Adipocyte (in vitro differentiated cells): ENCODE measurements around the gene MRPL22.

ENCODE experiments used
- DNase-seq: peaks from one replicate; pipeline ENCODE4 v3.0.0-alpha.2; 2015; ENCODE audit warnings: low read depth
- H3K27me3 ChIP-seq: replicated peaks from 2 replicates; pipeline ENCODE4 v1.7.0; 2013; ENCODE audit warnings: mild to moderate bottlenecking, low read length, moderate library complexity; ENCODE audit not compliant: control insufficient read depth, insufficient read depth
- H3K36me3 ChIP-seq: 2 replicates; pipeline ENCODE4 v1.7.0; 2013; ENCODE audit warnings: low read length, mild to moderate bottlenecking, moderate library complexity; ENCODE audit not compliant: control insufficient read depth, insufficient read depth, severe bottlenecking
- H3K4me1 ChIP-seq: 2 replicates; pipeline ENCODE4 v1.7.0; 2013; ENCODE audit warnings: mild to moderate bottlenecking, low read length, moderate library complexity; ENCODE audit not compliant: control insufficient read depth, insufficient read depth
- H3K4me3 ChIP-seq: 2 replicates; pipeline ENCODE4 v1.7.0; 2013; ENCODE audit warnings: mild to moderate bottlenecking, low read length, moderate library complexity
- H3K9ac ChIP-seq: 2 replicates; pipeline ENCODE4 v1.7.0; 2013; ENCODE audit warnings: mild to moderate bottlenecking, low read length, moderate library complexity
- H3K9me3 ChIP-seq: 2 replicates; pipeline ENCODE4 v1.7.0; 2013; ENCODE audit warnings: mild to moderate bottlenecking, low read length, moderate library complexity; ENCODE audit not compliant: control insufficient read depth

MRPL22 gene

DNA sequence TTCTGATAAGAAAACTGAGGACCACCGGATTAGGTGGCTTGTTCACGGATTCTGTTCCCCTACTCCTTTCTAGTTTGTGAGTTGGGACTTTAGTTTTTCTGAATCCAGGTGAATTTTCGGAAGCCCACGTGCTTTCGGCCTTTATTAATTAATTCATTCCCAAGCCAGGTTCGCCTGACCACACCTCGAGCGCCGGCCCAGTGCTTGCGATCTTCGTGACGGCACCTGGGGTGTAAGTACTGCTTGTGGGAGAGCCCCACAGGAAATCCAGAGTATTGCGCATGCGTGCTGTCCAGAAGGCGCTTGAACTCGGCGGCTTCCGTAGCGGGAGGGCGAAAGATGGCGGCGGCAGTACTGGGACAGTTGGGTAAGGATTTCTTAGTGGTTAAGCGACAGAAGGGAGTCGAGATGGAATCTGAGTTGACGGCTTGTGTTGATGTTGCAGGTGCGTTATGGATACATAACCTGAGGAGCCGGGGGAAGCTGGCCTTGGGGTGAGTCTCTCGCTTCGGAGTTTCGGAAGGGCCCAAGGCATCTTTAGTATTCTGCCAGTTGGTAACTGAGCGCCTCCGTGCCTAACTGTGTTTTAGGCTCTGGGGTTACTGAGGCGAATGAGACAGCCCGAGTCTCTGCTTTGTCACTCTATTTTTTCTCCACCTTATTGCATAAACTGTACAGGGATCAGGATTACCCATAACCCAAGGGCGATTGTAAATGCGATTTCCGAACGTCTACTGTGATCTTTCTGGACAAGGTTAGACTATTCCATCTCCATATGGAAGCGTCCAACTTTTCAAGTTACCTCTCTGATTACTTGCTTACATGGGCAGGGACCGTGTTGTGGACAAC lies at the start of gene MRPL22:
Gene MRPL22, plus strand, starts transcription at position 302 of the 849 bp plus-strand sequence. Its CDS starts 38 bp downstream, at position 340.
- peak; percentile 97 for DNase-seq
- Histone ChIP-seq H3K9ac (peak within 1 kb of the TSS; percentile 95), H3K9me3 (no peaks in the 10 kb centered on the region), H3K27me3 (no peaks in the 10 kb centered on the region), H3K4me1 (peaks cover 29% of the 10 kb centered on the region), H3K4me3 (peak within 1 kb of the TSS; percentile 95), H3K36me3 (no peaks in the 10 kb centered on the region)

DNA sequence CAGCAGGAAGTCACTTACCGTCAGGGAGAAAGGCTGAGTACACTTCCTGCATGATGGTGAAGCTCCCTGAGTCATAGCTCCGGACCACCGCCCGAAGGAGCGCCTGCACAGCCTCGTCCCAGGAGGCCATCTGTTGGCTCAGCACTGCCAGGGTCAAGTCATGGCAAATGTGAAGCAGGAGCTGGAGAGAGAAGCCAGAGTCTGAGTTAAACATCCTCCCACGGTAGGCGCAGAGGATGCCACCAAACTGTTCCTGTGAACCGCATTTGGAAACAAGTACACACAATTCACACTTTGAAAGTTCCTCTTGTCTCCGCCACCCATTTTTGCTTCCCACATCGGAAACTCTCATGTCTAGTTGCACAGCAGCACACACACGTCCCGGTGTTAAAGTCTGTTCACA lies 48.5 kb upstream of the MRPL22 start:
- peaks cover 14% of the 10 kb centered on the region for H3K4me1 ChIP-seq
- no peak for DNase-seq
- H3K9me3 ChIP-seq, result peaks cover 9% of the 10 kb centered on the region
- no peak overlapping the region for H3K4me3 ChIP-seq
- no peaks in the 10 kb centered on the region for H3K27me3 ChIP-seq
- H3K36me3 ChIP-seq, result peaks cover 89% of the 10 kb centered on the region
- no peak overlapping the region for H3K9ac ChIP-seq

DNA sequence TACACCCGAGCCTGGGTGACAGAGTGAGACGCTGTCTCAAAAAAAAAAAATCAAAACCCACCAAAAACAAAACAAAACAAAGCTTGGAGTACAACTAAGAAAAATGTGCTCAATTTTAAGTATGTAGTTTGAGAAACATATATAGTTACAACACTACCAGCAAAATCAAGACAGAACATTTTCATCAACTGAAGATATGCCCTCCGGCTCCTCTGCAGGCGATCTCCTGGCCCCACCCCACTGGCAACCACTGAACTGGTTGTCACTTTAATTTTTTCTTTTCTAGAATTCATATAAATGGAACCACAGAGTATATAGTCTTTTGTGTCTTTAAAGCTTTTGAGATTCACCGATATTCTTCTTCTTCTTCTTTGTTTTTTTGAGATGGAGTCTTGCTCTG lies 47.5 kb upstream of the MRPL22 start:
- no peak for DNase-seq
- peaks cover 24% of the 10 kb centered on the region for H3K4me1 ChIP-seq
- no peak overlapping the region for H3K9ac ChIP-seq
- H3K36me3 ChIP-seq, result peaks cover 85% of the 10 kb centered on the region
- H3K27me3 ChIP-seq, result no peaks in the 10 kb centered on the region
- H3K9me3 ChIP-seq, result no peaks in the 10 kb centered on the region
- H3K4me3 ChIP-seq, result no peak overlapping the region

DNA sequence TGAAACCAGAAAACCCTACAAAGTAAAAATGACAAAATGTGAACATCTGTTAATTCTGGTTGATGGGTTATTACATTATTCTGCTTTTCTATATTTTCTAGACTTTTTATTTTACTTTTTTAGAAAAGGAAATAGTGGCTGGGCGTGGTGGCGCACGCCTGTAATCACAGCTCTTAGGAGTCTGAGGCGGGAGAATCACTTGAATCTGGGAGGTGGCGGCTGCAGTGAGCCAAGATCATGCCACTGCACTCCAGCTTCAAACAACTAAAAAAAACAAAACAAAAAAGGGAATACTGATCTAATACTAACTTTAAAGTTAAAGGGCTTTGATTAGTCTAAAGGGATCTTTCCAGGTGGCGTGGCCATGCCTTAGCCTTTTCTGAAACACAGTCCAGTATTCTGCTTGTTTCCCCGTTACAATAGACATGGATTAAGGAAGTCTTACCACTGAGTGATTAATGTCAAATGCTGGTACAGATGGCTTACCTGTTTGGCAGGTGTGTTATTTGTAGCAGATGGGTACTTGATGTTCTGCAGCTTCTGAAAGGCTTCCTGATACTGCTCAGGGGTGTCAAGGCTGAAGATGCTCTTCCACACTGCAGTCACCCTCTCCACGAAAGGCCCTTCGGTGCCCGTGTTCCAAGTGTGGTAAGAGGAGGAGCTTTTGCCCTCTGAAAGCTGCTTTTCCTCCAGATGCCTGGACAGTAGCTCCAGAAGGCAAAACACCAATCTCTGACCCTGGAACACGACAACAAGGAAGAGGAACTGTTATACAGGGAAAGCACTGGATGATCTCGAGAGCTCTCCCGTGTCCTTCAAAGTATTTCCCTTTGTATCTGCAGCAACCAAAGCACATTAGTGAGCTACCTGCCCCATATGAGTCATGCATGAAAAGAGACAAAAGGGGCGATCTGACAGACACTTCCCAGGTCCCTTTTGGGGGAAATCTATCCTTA lies 45.0 kb upstream of the MRPL22 start:
- peaks cover 65% of the 10 kb centered on the region for H3K36me3 ChIP-seq
- peaks cover 46% of the 10 kb centered on the region for H3K4me1 ChIP-seq
- H3K9ac ChIP-seq, result no peak overlapping the region
- no peak for DNase-seq
- no peak overlapping the region for H3K4me3 ChIP-seq
- no peaks in the 10 kb centered on the region for H3K9me3 ChIP-seq
- no peaks in the 10 kb centered on the region for H3K27me3 ChIP-seq

DNA sequence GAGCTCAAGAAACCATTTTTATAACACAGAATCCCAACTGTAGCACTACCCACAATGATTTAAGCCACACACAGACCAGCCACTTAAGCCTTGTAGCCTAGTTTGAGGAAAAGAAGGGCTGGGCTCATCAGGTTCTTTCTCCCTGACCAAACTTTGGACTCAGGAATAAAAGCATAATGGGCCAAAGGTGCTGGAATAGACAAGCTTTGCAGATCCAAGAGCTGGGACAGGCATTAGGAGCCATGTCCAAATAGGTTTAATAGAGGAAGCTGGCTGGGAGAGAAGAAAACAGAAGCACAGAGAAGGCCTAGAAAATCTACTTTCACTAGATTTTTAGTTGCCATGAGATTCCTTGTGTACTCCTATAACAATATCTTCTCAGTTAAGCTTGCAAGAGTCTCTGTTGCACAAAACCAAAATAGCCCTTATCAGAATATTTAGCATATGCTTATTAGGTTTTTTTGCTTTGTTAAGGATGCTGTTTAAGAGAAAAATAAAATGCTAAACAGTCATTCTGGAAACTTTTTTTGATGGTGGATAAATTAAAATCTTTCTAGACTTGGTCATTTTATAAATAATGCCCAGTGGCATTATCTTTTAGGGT lies 44.2 kb upstream of the MRPL22 start:
- Histone ChIP-seq H3K4me3 (no peak overlapping the region), H3K4me1 (peaks cover 53% of the 10 kb centered on the region), H3K9ac (no peak overlapping the region), H3K27me3 (no peaks in the 10 kb centered on the region), H3K36me3 (peaks cover 65% of the 10 kb centered on the region), H3K9me3 (no peaks in the 10 kb centered on the region)
- no peak for DNase-seq

DNA sequence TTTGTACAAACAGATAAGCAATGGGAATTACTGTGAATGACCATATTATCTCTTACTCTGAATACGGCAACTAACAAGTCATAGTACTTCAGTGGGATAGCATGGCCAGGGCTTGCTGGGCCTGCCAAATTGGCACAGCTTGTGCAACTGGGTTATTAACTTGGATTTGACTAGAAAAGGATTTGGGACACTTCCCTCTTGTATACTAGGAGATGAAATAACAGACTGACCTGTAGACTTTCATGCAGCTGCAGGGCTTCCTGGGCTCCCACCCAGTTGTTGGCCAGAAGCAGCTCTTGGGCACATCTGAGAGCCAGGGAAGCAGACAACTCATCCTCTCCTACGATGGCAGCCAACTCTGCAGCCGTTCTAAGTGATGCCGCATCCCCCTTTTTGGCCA lies 42.7 kb upstream of the MRPL22 start:
- Histone ChIP-seq H3K36me3 (peaks cover 67% of the 10 kb centered on the region), H3K9ac (peak overlapping the region; percentile 78), H3K27me3 (no peaks in the 10 kb centered on the region), H3K4me1 (peaks cover 48% of the 10 kb centered on the region), H3K9me3 (no peaks in the 10 kb centered on the region), H3K4me3 (peak overlapping the region; percentile 57)
- no peak for DNase-seq

DNA sequence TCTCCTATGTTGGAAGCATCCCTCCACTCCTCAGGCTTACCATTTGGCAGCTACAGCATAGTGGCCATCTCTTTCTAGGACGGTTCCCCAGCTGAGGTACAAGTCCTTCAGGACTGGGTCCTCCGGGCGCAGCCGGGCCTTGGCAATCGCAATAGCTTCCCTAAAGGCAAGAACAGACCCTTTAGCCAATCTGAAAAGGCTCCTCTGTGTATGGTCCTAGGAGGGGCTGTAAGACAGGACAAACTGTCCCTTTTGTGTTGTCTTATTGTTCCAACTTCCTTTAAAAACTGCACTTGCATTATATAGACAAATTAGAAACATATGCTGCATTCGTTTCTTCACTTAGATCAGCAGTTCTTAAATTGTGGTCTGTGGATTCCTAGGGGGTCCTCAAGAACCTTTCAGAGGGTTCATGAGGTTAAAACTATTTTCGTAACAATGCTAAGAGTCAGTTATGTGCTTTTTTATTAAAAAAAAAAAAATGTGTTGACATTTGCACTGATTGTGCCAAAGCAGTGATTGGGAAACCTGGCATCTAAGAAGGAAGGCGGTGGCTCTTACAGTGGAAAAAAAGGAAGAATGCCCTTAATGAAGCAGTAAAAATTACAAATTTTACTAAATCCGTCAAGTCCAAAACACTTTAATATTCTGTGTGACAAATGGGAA lies 41.6 kb upstream of the MRPL22 start:
- peaks cover 64% of the 10 kb centered on the region for H3K36me3 ChIP-seq
- peak; percentile 24 for DNase-seq
- no peaks in the 10 kb centered on the region for H3K9me3 ChIP-seq
- no peaks in the 10 kb centered on the region for H3K27me3 ChIP-seq
- H3K9ac ChIP-seq, result peak overlapping the region; percentile 78
- H3K4me3 ChIP-seq, result peak overlapping the region; percentile 57
- peaks cover 48% of the 10 kb centered on the region for H3K4me1 ChIP-seq

DNA sequence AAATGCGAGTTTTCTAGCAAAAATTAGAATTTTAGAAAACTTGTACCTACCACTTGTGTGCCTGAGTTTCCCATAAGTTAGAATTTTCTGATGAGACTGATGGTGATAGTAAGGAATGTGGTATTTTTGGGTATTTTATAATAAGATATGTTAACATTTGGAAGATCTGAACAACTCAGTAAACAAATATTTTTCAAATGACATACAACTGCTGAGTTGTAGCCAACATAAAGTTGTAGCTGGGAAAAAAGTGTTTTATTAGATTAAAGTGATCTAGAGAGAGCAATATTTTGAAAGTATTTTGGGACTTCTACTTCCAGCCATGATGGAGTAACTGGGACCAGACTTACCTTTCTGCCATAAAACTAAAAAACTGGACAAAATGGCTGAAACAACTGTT lies 40.8 kb upstream of the MRPL22 start:
- Histone ChIP-seq H3K9me3 (no peaks in the 10 kb centered on the region), H3K9ac (peak overlapping the region; percentile 78), H3K36me3 (peaks cover 68% of the 10 kb centered on the region), H3K27me3 (no peaks in the 10 kb centered on the region), H3K4me3 (peak overlapping the region; percentile 57), H3K4me1 (peaks cover 48% of the 10 kb centered on the region)
- peak; percentile 11 for DNase-seq

DNA sequence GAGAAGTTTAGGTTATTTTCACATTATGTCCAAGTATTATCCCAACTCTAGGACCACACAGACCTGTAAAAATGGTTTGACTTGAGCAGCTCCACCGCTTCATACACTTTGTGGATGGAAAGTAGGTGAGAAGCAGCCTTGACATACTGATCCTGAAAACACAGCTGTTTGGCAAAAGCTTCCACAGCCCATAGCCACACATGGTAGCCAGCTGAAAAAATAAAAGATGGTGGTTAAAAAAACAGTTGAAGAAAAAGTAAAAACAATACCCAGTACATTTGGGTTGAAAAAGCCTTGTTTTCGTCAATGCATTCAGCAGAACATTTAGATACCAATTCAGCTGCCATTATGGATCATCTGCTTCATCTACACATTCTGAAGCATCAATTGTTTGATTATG lies 39.6 kb upstream of the MRPL22 start:
- Histone ChIP-seq H3K4me3 (no peak overlapping the region), H3K27me3 (no peaks in the 10 kb centered on the region), H3K36me3 (peaks cover 62% of the 10 kb centered on the region), H3K9me3 (no peaks in the 10 kb centered on the region), H3K9ac (peak overlapping the region; percentile 8), H3K4me1 (peaks cover 48% of the 10 kb centered on the region)
- DNase-seq, result peak; percentile 8

DNA sequence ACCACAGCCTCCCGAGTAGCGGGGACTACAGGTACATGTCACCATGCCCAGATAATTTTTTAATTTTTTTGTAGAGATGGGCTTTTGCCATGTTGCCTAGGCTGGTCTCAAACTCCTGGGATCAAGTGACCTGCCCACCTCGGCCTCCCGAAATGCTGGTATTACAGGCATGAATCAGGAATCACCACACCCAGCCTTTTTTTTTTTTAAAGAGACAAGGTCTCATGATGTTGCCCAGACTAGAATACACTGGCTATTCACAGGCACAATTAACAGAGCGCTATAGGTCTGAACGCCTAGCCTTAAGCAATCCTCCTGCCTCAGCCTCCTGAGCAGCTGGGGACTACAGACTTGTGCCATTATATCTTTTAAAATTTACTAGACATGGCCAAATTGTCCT lies 39.0 kb upstream of the MRPL22 start:
- Histone ChIP-seq H3K4me3 (no peak overlapping the region), H3K27me3 (no peaks in the 10 kb centered on the region), H3K4me1 (peaks cover 45% of the 10 kb centered on the region), H3K36me3 (peaks cover 63% of the 10 kb centered on the region), H3K9ac (no peak overlapping the region), H3K9me3 (no peaks in the 10 kb centered on the region)
- no peak for DNase-seq
